Mammary epithelial cell (primary cell): Measurements from ENCODE around the gene ZFAND3.

Experiments
- EZH2 ChIP-seq: IDR thresholded peaks from 2 replicates; pipeline ENCODE4 v1.6.1; 2012; ENCODE audit warnings: low read length, inconsistent platforms, borderline replicate concordance
- TF ChIP-seq, protein P1 (sequence below), 2 donors: IDR thresholded peaks in 1 of 2; conservative IDR thresholded peaks in 1 of 2; 2 replicates each; pipeline ENCODE4 v1.5.1; 2011 to 2012; ENCODE audit warnings: inconsistent platforms in 2 of 2, low read length in 2 of 2, mild to moderate bottlenecking in 2 of 2, control low read depth in 1 of 2, low read depth in 1 of 2; ENCODE audit not compliant: insufficient read depth in 1 of 2; ENCODE audit errors: extremely low read depth in 1 of 2

DNA sequence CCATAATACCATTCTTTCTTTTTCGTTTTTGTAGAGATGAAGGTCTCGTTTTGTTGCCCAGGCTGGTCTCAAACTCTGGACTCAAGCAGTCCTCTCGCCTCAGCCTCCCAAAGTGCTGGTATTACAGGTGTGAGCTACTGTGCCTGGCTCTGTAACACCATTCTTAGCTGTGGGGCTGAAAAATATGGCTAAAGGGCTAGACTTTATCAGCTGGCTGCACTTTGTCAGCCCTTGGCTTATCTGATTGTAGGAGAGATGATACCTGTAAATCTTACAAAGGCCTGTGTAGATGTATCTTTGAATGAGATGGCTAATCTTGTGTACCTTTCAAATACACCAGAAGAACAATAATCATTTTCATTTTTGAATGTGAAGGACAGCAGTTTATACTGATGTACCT is 55.2 kb downstream of the ZFAND3 start:
- TF ChIP-seq, protein P1, sequence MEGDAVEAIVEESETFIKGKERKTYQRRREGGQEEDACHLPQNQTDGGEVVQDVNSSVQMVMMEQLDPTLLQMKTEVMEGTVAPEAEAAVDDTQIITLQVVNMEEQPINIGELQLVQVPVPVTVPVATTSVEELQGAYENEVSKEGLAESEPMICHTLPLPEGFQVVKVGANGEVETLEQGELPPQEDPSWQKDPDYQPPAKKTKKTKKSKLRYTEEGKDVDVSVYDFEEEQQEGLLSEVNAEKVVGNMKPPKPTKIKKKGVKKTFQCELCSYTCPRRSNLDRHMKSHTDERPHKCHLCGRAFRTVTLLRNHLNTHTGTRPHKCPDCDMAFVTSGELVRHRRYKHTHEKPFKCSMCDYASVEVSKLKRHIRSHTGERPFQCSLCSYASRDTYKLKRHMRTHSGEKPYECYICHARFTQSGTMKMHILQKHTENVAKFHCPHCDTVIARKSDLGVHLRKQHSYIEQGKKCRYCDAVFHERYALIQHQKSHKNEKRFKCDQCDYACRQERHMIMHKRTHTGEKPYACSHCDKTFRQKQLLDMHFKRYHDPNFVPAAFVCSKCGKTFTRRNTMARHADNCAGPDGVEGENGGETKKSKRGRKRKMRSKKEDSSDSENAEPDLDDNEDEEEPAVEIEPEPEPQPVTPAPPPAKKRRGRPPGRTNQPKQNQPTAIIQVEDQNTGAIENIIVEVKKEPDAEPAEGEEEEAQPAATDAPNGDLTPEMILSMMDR (conservative IDR thresholded peaks at IDR 0.05 in 1 of 2, IDR thresholded peaks at IDR 0.05 in 1 of 2; ENCODE audit: extremely low read depth in 1 of 2, insufficient read depth in 1 of 2, low read depth in 1 of 2, low read length in 2 of 2) = no peak
- no peak for TF ChIP-seq EZH2
